SK-N-SH treated with all-trans-retinoic acid at 6 μM for 48 hours (cell line): Measurements from ENCODE around the gene CST9.

ENCODE experiments used
- ATAC-seq: fragments of 200-7000 bp; cut with Tn5 transposase; 3 replicates; pipeline ENCODE4 v1.9.1; 2020; ENCODE audit warnings: mild to moderate bottlenecking, moderate library complexity
- ARNTL ChIP-seq: fragments of 450-650 bp; formaldehyde crosslinking; IDR thresholded peaks from 2 replicates; pipeline ENCODE4 v1.5.0; 2020; ENCODE audit warnings: low read depth, mild to moderate bottlenecking, moderate library complexity, borderline replicate concordance
- BACH2 ChIP-seq: fragments of 250-450 bp; sonication (Bioruptor Pico); IDR thresholded peaks from 2 replicates; pipeline ENCODE4 v1.9.0; 2021; ENCODE audit warnings: mild to moderate bottlenecking, borderline replicate concordance
- ESRRG ChIP-seq: fragments of 250-450 bp; sonication (Bioruptor Pico); IDR thresholded peaks from 2 replicates; pipeline ENCODE4 v1.6.1; 2021; ENCODE audit warnings: mild to moderate bottlenecking
- GLIS3 ChIP-seq: fragments of 250-450 bp; sonication (Bioruptor Pico); IDR thresholded peaks from 2 replicates; pipeline ENCODE4 v1.5.0; 2020; ENCODE audit warnings: mild to moderate bottlenecking, moderate library complexity
- ISL1 ChIP-seq: fragments of 250-450 bp; sonication (Bioruptor Pico); IDR thresholded peaks from 2 replicates; pipeline ENCODE4 v2.1.2; 2022; ENCODE audit warnings: mild to moderate bottlenecking, moderate library complexity
- OSR1 ChIP-seq: fragments of 250-450 bp; sonication (Bioruptor Pico); IDR thresholded peaks from 2 replicates; pipeline ENCODE4 v1.8.0; 2022; ENCODE audit warnings: moderate library complexity, mild to moderate bottlenecking, inconsistent platforms
- PPARA ChIP-seq: fragments of 250-450 bp; sonication (Bioruptor Pico); IDR thresholded peaks from 2 replicates; pipeline ENCODE4 v1.5.0; 2020; ENCODE audit warnings: mild to moderate bottlenecking, borderline replicate concordance
- SNAI2 ChIP-seq: fragments of 250-450 bp; sonication (Bioruptor Pico); IDR thresholded peaks from 2 replicates; pipeline ENCODE4 v1.5.0; 2020; ENCODE audit warnings: mild to moderate bottlenecking, moderate library complexity
- TCF4 ChIP-seq: fragments of 250-450 bp; sonication (Bioruptor Pico); IDR thresholded peaks from 2 replicates; pipeline ENCODE4 v1.8.0; 2021; ENCODE audit warnings: mild to moderate bottlenecking, moderate library complexity, borderline replicate concordance
- ZC3H10 ChIP-seq: fragments of 250-450 bp; sonication (Bioruptor Pico); IDR thresholded peaks from 2 replicates; pipeline ENCODE4 v1.5.1; 2021; ENCODE audit warnings: mild to moderate bottlenecking, moderate library complexity
- ZFP3 ChIP-seq: fragments of 250-450 bp; sonication (Bioruptor Pico); IDR thresholded peaks from 2 replicates; pipeline ENCODE4 v1.5.0; 2020; ENCODE audit warnings: mild to moderate bottlenecking, moderate library complexity
- ZFP30 ChIP-seq: fragments of 450-650 bp; formaldehyde crosslinking; IDR thresholded peaks from 2 replicates; pipeline ENCODE4 v1.5.0; 2022; ENCODE audit warnings: mild to moderate bottlenecking, moderate library complexity
- ZNF565 ChIP-seq: fragments of 450-650 bp; formaldehyde crosslinking; conservative IDR thresholded peaks from 2 replicates; pipeline ENCODE4 v1.5.0; 2020; ENCODE audit warnings: low read depth, mild to moderate bottlenecking, moderate library complexity
- ZNF70 ChIP-seq: fragments of 450-650 bp; formaldehyde crosslinking; IDR thresholded peaks from 2 replicates; pipeline ENCODE4 v1.5.0; 2020; ENCODE audit warnings: mild to moderate bottlenecking, moderate library complexity
- ZNF8 ChIP-seq: fragments of 450-650 bp; formaldehyde crosslinking; IDR thresholded peaks from 2 replicates; pipeline ENCODE4 v1.5.0; 2020; ENCODE audit warnings: mild to moderate bottlenecking, moderate library complexity
- TF ChIP-seq, protein P1 (sequence below): fragments of 250-450 bp; sonication (Bioruptor Pico); IDR thresholded peaks from 2 replicates; pipeline ENCODE4 v1.5.0; 2020; ENCODE audit warnings: mild to moderate bottlenecking, moderate library complexity
- TF ChIP-seq, protein P2 (sequence below): fragments of 250-450 bp; sonication (Bioruptor Pico); IDR thresholded peaks from 2 replicates; pipeline ENCODE4 v1.8.0; 2020; ENCODE audit warnings: mild to moderate bottlenecking, moderate library complexity, borderline replicate concordance
- TF ChIP-seq, protein P3 (sequence below): fragments of 250-450 bp; sonication (Bioruptor Pico); IDR thresholded peaks from 2 replicates; pipeline ENCODE4 v1.8.0; 2021; ENCODE audit warnings: low read depth, mild to moderate bottlenecking, moderate library complexity, borderline replicate concordance
- TF ChIP-seq, protein P4 (sequence below): fragments of 250-450 bp; sonication (Bioruptor Pico); IDR thresholded peaks from 2 replicates; pipeline ENCODE4 v1.5.1; 2020; ENCODE audit warnings: low read depth, mild to moderate bottlenecking, moderate library complexity

Gene CST9

DNA sequence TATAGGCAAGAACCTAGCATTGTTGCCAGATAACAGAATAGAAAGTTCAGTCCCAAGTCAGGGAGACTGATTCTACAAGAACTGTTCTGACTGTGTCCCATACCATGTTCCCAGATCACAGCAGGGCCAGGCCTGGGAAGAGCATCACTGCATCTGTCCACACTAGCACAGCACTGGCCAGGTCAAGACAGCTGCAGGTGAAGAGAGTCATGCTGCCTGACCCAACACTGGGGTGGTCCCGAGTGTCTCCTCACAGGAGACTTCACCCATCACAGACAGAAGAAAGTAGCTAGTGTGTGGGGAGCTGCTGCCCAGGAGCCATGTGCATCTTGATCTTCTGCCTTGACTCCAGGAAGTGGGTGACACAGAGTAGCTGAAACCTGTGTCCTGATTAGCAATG, 36.1 kb downstream of the CST9 start:
- TF ChIP-seq ZFP3 (no peak), BACH2 (CRISPR knock-in tag) (no peak), PPARA (CRISPR knock-in tag) (no peak), SNAI2 (CRISPR knock-in tag) (no peak), ZC3H10 (CRISPR knock-in tag) (no peak), ZNF8 (no peak), ARNTL (CRISPR knock-in tag) (no peak), ZNF70 (no peak), ESRRG (CRISPR knock-in tag) (no peak), TCF4 (CRISPR knock-in tag) (no peak), ZFP30 (CRISPR knock-in tag) (no peak), OSR1 (CRISPR knock-in tag) (no peak)
- TF ChIP-seq, protein P1, sequence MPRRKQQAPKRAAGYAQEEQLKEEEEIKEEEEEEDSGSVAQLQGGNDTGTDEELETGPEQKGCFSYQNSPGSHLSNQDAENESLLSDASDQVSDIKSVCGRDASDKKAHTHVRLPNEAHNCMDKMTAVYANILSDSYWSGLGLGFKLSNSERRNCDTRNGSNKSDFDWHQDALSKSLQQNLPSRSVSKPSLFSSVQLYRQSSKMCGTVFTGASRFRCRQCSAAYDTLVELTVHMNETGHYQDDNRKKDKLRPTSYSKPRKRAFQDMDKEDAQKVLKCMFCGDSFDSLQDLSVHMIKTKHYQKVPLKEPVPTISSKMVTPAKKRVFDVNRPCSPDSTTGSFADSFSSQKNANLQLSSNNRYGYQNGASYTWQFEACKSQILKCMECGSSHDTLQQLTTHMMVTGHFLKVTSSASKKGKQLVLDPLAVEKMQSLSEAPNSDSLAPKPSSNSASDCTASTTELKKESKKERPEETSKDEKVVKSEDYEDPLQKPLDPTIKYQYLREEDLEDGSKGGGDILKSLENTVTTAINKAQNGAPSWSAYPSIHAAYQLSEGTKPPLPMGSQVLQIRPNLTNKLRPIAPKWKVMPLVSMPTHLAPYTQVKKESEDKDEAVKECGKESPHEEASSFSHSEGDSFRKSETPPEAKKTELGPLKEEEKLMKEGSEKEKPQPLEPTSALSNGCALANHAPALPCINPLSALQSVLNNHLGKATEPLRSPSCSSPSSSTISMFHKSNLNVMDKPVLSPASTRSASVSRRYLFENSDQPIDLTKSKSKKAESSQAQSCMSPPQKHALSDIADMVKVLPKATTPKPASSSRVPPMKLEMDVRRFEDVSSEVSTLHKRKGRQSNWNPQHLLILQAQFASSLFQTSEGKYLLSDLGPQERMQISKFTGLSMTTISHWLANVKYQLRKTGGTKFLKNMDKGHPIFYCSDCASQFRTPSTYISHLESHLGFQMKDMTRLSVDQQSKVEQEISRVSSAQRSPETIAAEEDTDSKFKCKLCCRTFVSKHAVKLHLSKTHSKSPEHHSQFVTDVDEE, result no peak
- TF ChIP-seq, protein P2, sequence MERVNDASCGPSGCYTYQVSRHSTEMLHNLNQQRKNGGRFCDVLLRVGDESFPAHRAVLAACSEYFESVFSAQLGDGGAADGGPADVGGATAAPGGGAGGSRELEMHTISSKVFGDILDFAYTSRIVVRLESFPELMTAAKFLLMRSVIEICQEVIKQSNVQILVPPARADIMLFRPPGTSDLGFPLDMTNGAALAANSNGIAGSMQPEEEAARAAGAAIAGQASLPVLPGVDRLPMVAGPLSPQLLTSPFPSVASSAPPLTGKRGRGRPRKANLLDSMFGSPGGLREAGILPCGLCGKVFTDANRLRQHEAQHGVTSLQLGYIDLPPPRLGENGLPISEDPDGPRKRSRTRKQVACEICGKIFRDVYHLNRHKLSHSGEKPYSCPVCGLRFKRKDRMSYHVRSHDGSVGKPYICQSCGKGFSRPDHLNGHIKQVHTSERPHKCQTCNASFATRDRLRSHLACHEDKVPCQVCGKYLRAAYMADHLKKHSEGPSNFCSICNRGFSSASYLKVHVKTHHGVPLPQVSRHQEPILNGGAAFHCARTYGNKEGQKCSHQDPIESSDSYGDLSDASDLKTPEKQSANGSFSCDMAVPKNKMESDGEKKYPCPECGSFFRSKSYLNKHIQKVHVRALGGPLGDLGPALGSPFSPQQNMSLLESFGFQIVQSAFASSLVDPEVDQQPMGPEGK (CRISPR knock-in tag), result no peak
- TF ChIP-seq, protein P3, sequence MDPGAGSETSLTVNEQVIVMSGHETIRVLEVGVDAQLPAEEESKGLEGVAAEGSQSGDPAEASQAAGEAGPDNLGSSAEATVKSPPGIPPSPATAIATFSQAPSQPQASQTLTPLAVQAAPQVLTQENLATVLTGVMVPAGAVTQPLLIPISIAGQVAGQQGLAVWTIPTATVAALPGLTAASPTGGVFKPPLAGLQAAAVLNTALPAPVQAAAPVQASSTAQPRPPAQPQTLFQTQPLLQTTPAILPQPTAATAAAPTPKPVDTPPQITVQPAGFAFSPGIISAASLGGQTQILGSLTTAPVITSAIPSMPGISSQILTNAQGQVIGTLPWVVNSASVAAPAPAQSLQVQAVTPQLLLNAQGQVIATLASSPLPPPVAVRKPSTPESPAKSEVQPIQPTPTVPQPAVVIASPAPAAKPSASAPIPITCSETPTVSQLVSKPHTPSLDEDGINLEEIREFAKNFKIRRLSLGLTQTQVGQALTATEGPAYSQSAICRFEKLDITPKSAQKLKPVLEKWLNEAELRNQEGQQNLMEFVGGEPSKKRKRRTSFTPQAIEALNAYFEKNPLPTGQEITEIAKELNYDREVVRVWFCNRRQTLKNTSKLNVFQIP (CRISPR knock-in tag), result no peak
- TF ChIP-seq, protein P4, sequence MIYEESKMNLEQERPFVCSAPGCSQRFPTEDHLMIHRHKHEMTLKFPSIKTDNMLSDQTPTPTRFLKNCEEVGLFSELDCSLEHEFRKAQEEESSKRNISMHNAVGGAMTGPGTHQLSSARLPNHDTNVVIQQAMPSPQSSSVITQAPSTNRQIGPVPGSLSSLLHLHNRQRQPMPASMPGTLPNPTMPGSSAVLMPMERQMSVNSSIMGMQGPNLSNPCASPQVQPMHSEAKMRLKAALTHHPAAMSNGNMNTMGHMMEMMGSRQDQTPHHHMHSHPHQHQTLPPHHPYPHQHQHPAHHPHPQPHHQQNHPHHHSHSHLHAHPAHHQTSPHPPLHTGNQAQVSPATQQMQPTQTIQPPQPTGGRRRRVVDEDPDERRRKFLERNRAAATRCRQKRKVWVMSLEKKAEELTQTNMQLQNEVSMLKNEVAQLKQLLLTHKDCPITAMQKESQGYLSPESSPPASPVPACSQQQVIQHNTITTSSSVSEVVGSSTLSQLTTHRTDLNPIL (CRISPR knock-in tag), result no peak
- no peak for ATAC-seq

DNA sequence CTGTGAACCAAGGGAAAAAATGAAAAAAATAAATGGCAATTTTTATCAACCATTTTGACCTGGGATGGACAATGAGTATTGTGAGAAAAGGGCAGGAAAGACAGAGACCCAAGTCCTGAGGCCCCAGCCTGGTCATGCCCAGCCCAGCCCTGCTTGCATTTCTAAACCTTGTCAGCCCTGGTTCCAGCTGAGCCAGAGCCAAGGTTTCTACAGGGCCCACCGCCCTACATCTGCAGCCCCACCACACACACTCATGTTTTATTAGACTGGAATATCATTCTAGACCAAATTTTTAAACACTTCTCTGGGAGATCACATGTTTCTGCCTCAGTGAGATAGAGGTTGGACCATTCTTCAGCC, 36.8 kb downstream of the CST9 start:
- no peak for ATAC-seq
- no peak for TF ChIP-seq ESRRG (CRISPR knock-in tag)
- TF ChIP-seq ZNF70, result no peak
- no peak for TF ChIP-seq SNAI2 (CRISPR knock-in tag)
- TF ChIP-seq, protein P1, result no peak
- TF ChIP-seq OSR1 (CRISPR knock-in tag), result no peak
- no peak for TF ChIP-seq ZNF8
- TF ChIP-seq, protein P4 (CRISPR knock-in tag), result no peak
- TF ChIP-seq ZNF565, result no peak
- TF ChIP-seq, protein P2 (CRISPR knock-in tag), result no peak
- no peak for TF ChIP-seq ZFP3
- no peak for TF ChIP-seq ISL1
- no peak for TF ChIP-seq ZFP30 (CRISPR knock-in tag)
- TF ChIP-seq, protein P3 (CRISPR knock-in tag), result no peak
- TF ChIP-seq GLIS3 (CRISPR knock-in tag), result no peak
